ENCODE measurements around the gene PAX5. TPM values are rescaled to one million over a fixed set of nuclear protein-coding genes. Genes with fewer than 3 reads are reported as not detected.
A peak's percentile ranks its signal among the peaks of the same experiment; 100 is the strongest.

PAX5 gene
- total and polyA plus RNA-seq, 4 experiments from 2014 or later = 0.32 TPM; not detected in 3

GRCh38 chr9:37037503-37038301, 3.6 kb upstream of the PAX5 start:
- Histone ChIP-seq H3K27me3 (ENCODE audit: insufficient read depth, low read length) (peaks cover 58% of the 10 kb centered on the region), H3K4me1 (ENCODE audit: insufficient read depth, low read length) (peaks cover 47% of the 10 kb centered on the region), H3K27ac (ENCODE audit: low read depth, low read length) (no peak overlapping the region), H3K36me3 (ENCODE audit: insufficient read depth, low read length) (no peaks in the 10 kb centered on the region), H3K4me3 (ENCODE audit: low read length in 2 of 2) (peak overlapping the region; percentile 69 to 74), H3K9me3 (ENCODE audit: control insufficient read depth in 1 of 2, low read length in 2 of 2) (no peaks in the 10 kb centered on the region)
- ChIA-PET POLR2A (ENCODE audit: partially characterized antibody) (interaction anchor here (0.6 to 1.7 kb wide), 7 partner anchors 10 to 428 kb away, joined by 3 to 7 read pairs (median 3); partner anchors contain the start of genes ZBTB5 and ZCCHC7), CTCF (ENCODE audit: partially characterized antibody) (interaction anchor here (0.5 to 1.4 kb wide), 4 partner anchors 42 to 109 kb away, joined by 3 read pairs; no protein-coding TSS in a partner anchor)
- H3K27me3 Mint-ChIP-seq = peaks cover 53 to 64% of the 10 kb centered on the region in 2 donors
- peak in 1 of 5 donors; percentile 7 for DNase-seq
- H3K4me1 Mint-ChIP-seq = peaks cover 18 to 48% (median 30%) of the 10 kb centered on the region in 4 donors
- H3K36me3 Mint-ChIP-seq = peaks cover 0 to 5% of the 10 kb centered on the region in 2 donors
- intact Hi-C loops (cut with micrococcal nuclease) = loop anchor here (1.0 kb wide), 2 partner anchors 10 to 42 kb away; no protein-coding TSS in a partner anchor
- H3K9me3 Mint-ChIP-seq = peaks cover 0 to 11% (median 4%) of the 10 kb centered on the region in 8 donors
- H3K4me3 Mint-ChIP-seq = peak overlapping the region; percentile 84 to 94 (median 90)
- peak overlapping the region in 2 of 7 donors; percentile 5 to 73 for H3K27ac Mint-ChIP-seq

- peak in 4 of 5 donors; percentile 47 to 55 (median 54) for DNase-seq
Measured at GRCh38 chr9:37036776-37037502, 2.9 kb upstream of the PAX5 start.

DNA sequence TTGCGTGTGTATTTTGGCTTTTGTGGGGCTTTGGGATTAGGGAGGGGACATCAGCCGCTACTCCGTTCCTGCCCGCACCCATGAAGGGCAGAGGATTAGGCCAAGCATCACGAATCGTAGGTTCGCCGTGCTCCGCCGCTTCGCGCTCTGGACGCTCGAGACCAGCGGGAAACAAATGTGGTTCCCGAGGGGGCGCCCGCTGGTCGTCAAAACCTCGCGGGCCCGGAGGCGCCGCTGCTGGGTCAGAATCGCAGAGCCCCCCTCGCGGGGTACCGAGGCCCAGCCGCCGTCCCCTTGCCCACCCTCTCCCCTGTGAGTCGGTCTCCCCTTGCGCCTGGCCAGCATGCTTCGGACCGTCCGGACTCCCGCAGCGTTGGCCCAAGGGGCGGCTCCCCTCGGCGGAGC, 2.3 kb upstream of the PAX5 start:
- peaks cover 47% of the 10 kb centered on the region for H3K4me1 ChIP-seq (ENCODE audit: insufficient read depth, low read length)
- Mint-ChIP-seq H3K27me3 (peaks cover 56 to 67% of the 10 kb centered on the region in 2 donors), H3K36me3 (peaks cover 0 to 5% of the 10 kb centered on the region in 2 donors), H3K4me1 (peaks cover 20 to 53% (median 31%) of the 10 kb centered on the region in 4 donors), H3K9me3 (peaks cover 0 to 11% (median 4%) of the 10 kb centered on the region in 8 donors), H3K27ac (peak overlapping the region in 1 of 7 donors; percentile 42), H3K4me3 (peak overlapping the region; percentile 84 to 94 (median 90))
- H3K4me3 ChIP-seq (ENCODE audit: low read length in 2 of 2) = peak overlapping the region; percentile 69 to 74
- ChIA-PET POLR2A (ENCODE audit: partially characterized antibody) (interaction anchor here (1.0 to 1.7 kb wide), 4 partner anchors 10 to 429 kb away, joined by 3 to 4 read pairs (median 4); partner anchors contain the start of genes ZBTB5 and ZCCHC7), CTCF (ENCODE audit: partially characterized antibody) (interaction anchor here (1.4 kb wide), 2 partner anchors 38 to 111 kb away, joined by 3 read pairs; no protein-coding TSS in a partner anchor)
- peak in 1 of 5 donors; percentile 15 for DNase-seq
- H3K27ac ChIP-seq (ENCODE audit: low read depth, low read length) = no peak overlapping the region
- no peaks in the 10 kb centered on the region for H3K36me3 ChIP-seq (ENCODE audit: insufficient read depth, low read length)
- intact Hi-C loops (cut with micrococcal nuclease) = no loop called here
- no peaks in the 10 kb centered on the region for H3K9me3 ChIP-seq (ENCODE audit: control insufficient read depth in 1 of 2, low read length in 2 of 2)
- H3K27me3 ChIP-seq (ENCODE audit: insufficient read depth, low read length) = peaks cover 66% of the 10 kb centered on the region

More at GRCh38 chr9:37036776-37037502, 2.9 kb upstream of the PAX5 start:
- H3K27ac ChIP-seq (ENCODE audit: low read depth, low read length) = no peak overlapping the region
- Mint-ChIP-seq H3K27ac (peak overlapping the region in 5 of 7 donors; percentile 5 to 86 (median 28)), H3K27me3 (peaks cover 54 to 66% of the 10 kb centered on the region in 2 donors), H3K4me1 (peaks cover 18 to 48% (median 30%) of the 10 kb centered on the region in 4 donors), H3K4me3 (peak overlapping the region; percentile 84 to 94 (median 90)), H3K36me3 (peaks cover 0 to 5% of the 10 kb centered on the region in 2 donors), H3K9me3 (peaks cover 0 to 11% (median 4%) of the 10 kb centered on the region in 8 donors)
- no peaks in the 10 kb centered on the region for H3K36me3 ChIP-seq (ENCODE audit: insufficient read depth, low read length)
- ChIA-PET CTCF (ENCODE audit: partially characterized antibody) (interaction anchor here (1.0 to 1.4 kb wide), 3 partner anchors 39 to 110 kb away, joined by 3 read pairs; no protein-coding TSS in a partner anchor), POLR2A (ENCODE audit: partially characterized antibody) (interaction anchor here (0.6 to 1.7 kb wide), 8 partner anchors 9 to 428 kb away, joined by 3 to 7 read pairs (median 4); partner anchors contain the start of genes ZBTB5 and ZCCHC7)
- H3K9me3 ChIP-seq (ENCODE audit: control insufficient read depth in 1 of 2, low read length in 2 of 2) = no peaks in the 10 kb centered on the region
- H3K4me1 ChIP-seq (ENCODE audit: insufficient read depth, low read length) = peaks cover 47% of the 10 kb centered on the region
- H3K4me3 ChIP-seq (ENCODE audit: low read length in 2 of 2) = peak overlapping the region; percentile 69 to 74
- intact Hi-C loops (cut with micrococcal nuclease) = loop anchor here (1.0 kb wide), 2 partner anchors 10 to 42 kb away; no protein-coding TSS in a partner anchor
- peaks cover 63% of the 10 kb centered on the region for H3K27me3 ChIP-seq (ENCODE audit: insufficient read depth, low read length)

DNA sequence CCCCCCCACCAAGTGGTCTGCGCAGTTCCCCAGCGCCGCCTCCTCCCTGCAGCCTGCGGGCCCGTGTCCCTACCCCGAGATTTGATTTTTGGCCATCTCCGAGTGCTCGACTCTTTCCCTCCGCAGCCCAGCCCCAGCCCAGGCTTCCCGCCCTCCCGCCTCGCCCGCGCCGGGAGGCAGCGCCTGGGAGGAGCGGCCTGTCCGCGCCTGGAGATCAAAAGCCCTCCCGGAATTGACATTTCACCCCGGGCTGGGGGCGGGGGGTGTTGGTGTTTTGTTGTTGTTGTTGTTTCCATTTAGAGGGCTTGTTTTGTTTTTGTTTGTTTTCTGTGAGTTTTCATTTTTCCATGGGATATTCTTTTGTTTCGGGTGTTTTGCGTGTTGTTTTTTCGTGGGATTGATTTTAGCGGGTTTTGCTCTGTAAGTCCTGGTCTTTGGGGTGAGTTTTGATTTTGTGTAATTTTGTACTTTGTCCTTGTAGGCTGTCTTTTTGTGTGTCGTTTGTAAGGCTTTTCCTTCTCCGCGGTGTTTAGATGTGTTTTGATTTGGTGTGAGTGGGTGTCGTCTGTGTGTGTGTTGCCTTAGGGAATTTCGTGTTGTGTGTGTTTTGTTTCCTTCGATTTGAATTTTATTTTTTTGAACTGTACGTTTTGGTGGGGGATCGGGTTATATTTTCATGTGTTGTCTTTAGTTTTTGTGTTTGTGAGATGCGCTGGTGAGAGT, 1.7 kb upstream of the PAX5 start:
- DNase-seq = peak in 1 of 5 donors; percentile 12
- Histone ChIP-seq H3K27me3 (ENCODE audit: insufficient read depth, low read length) (peaks cover 72% of the 10 kb centered on the region), H3K27ac (ENCODE audit: low read depth, low read length) (no peak overlapping the region), H3K36me3 (ENCODE audit: insufficient read depth, low read length) (no peaks in the 10 kb centered on the region), H3K4me1 (ENCODE audit: insufficient read depth, low read length) (peaks cover 47% of the 10 kb centered on the region), H3K4me3 (ENCODE audit: low read length in 2 of 2) (peak overlapping the region in 1 of 2 donors; percentile 74), H3K9me3 (ENCODE audit: control insufficient read depth in 1 of 2, low read length in 2 of 2) (no peaks in the 10 kb centered on the region)
- H3K4me3 Mint-ChIP-seq = peak overlapping the region; percentile 70 to 94 (median 86)
- peaks cover 56 to 70% of the 10 kb centered on the region in 2 donors for H3K27me3 Mint-ChIP-seq
- peaks cover 20 to 57% (median 31%) of the 10 kb centered on the region in 4 donors for H3K4me1 Mint-ChIP-seq
- POLR2A ChIA-PET (ENCODE audit: partially characterized antibody) = interaction anchor here (0.5 to 1.7 kb wide), 3 partner anchors 10 to 134 kb away, joined by 3 to 4 read pairs (median 4); partner anchors contain the start of gene ZCCHC7
- intact Hi-C loops (cut with micrococcal nuclease) = no loop called here
- peaks cover 0 to 11% (median 4%) of the 10 kb centered on the region in 8 donors for H3K9me3 Mint-ChIP-seq
- peak overlapping the region in 5 of 7 donors; percentile 3 to 75 (median 10) for H3K27ac Mint-ChIP-seq
- CTCF ChIA-PET (ENCODE audit: partially characterized antibody) = interaction anchor here (1.4 kb wide), 1 partner anchor 38 kb away, joined by 3 read pairs; no protein-coding TSS in a partner anchor
- H3K36me3 Mint-ChIP-seq = peaks cover 0 to 5% of the 10 kb centered on the region in 2 donors

DNA sequence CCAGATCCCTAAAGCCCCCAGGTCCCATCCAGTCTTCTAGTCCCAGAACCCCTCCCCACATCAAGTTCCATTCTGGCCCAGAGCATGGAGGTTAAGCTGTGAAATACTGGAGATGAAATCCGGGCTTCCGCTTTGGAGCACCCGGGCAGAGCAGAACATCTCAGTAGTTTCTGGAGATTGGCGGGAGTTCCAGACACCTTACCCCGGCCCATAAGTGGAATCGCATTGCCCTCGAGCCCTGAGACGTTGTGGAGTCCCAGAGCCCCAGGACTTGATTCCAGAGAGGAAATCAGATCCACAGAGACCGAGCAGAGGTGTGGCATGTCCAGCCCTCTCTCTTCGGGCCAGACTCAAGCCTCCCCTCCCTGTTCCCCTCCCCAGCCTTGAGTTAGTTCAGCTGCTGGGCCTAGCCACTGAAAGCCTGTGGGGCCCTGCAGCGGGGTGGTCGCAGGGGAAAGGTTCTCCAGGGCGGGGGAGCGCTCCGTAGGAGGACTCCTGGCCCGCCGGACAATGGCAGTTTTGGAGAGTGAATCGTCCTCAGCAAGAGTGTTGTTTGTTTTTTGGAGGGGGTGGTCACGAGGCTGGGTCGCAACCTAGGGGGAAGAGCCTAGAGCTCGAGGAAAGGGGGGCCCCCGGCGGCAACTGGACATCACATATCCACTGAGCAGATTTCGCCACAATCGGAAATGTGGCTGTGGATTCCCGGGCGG, 1.0 kb upstream of the PAX5 start:
- peaks cover 61 to 73% of the 10 kb centered on the region in 2 donors for H3K27me3 Mint-ChIP-seq
- peaks cover 0 to 11% (median 4%) of the 10 kb centered on the region in 8 donors for H3K9me3 Mint-ChIP-seq
- H3K27me3 ChIP-seq (ENCODE audit: insufficient read depth, low read length) = peaks cover 79% of the 10 kb centered on the region
- H3K9me3 ChIP-seq (ENCODE audit: control insufficient read depth in 1 of 2, low read length in 2 of 2) = no peaks in the 10 kb centered on the region
- intact Hi-C loops (cut with micrococcal nuclease) = no loop called here
- peak in 1 of 5 donors; percentile 16 for DNase-seq
- no peak overlapping the region for H3K27ac ChIP-seq (ENCODE audit: low read depth, low read length)
- H3K4me1 ChIP-seq (ENCODE audit: insufficient read depth, low read length) = peaks cover 54% of the 10 kb centered on the region
- peak overlapping the region in 3 of 7 donors; percentile 29 to 64 (median 59) for H3K27ac Mint-ChIP-seq
- H3K4me1 Mint-ChIP-seq = peaks cover 24 to 64% (median 36%) of the 10 kb centered on the region in 4 donors
- ChIA-PET CTCF (ENCODE audit: partially characterized antibody) (no interaction called here), POLR2A (ENCODE audit: partially characterized antibody) (no interaction called here)
- peak overlapping the region; percentile 35 to 69 (median 65) for H3K4me3 Mint-ChIP-seq
- H3K36me3 Mint-ChIP-seq = peaks cover 0 to 5% of the 10 kb centered on the region in 2 donors
- H3K4me3 ChIP-seq (ENCODE audit: low read length in 2 of 2) = no peak overlapping the region
- H3K36me3 ChIP-seq (ENCODE audit: insufficient read depth, low read length) = no peaks in the 10 kb centered on the region
